GM23338 (cell line): ENCODE measurements around the gene BTN2A1. TPM values are rescaled to one million over a fixed set of nuclear protein-coding genes. Genes with fewer than 3 reads are reported as not detected.

Source experiments
- POLR2AphosphoS5 ChIP-seq: IDR thresholded peaks from 2 replicates; pipeline ENCODE4 v1.6.1; 2016; ENCODE audit warnings: antibody characterized with exemption, low read depth
- polyA plus RNA-seq: library from polyadenylated mRNA; unstranded; fragments of >200 nt; fragmentation: Nextera tagmentation; extraction: Ambion mirVana; gene quantifications from 2 replicates; pipeline ENCODE4 v1.2.1, GENCODE V29; 2016
- small RNA-seq: library from RNA; depleted of rRNA; stranded (forward); fragments of <200 nt; gene quantifications from one replicate; pipeline ENCODE3, GENCODE V24; 2014; ENCODE audit warnings: low replicate concordance
- total RNA-seq: library from RNA; depleted of rRNA; stranded (reverse); fragments of >200 nt; shearing (Covaris generic); gene quantifications from 2 replicates; pipeline ENCODE4 v1.2.3, GENCODE V29; 2014; rRNA removed
- TF ChIP-seq, protein P1 (sequence below): fragments of 250-450 bp; sonication (Bioruptor Pico); IDR thresholded peaks from 2 replicates; pipeline ENCODE4 v1.5.0; 2020; ENCODE audit warnings: mild to moderate bottlenecking, moderate library complexity

BTN2A1 gene
- total and polyA plus RNA-seq, 2 experiments from 2014 or later: 6.3 to 7.0 TPM

DNA sequence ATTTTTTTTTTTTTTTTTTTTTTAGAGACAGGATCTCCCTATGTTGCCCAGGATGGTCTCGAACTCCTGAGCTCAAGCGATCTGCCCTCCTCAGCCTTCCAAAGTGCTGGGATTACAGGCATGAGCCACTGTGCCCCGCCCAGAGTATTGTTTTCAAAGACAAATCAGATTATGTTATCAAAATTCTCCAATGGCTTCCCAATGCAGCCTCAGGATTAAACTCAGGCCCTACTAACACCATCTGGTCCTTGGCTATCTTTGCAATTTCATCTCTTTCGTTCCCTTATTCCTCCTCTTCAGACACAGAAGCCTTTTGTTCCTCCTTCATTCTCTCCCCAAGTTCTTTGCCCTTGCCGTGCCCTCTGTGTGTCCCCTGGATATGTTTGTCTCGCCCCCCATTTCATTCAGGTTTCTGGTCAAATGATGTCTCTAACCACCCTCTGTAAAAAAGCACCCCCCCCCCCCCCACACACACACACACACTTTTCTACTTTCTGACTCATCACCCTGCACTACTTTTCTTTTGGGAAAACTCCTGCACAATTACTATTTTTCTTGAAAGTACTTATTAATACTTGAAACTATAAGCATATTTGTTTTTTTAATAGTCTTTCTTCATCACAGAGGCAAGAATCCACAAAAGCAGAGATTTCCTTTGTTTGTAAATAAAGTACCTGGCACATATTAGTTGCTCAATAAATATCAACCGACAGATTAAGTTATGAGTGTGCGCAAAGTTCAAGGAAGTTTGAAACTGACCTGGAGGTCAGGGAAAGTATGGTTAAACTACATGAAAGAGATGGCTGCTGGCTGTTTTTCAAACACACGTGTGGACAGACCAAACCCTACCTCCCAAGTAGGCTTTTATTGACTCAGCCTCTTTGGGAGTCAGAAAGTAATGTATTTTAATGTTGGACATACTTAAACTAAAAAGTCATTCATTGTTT is 59.0 kb downstream of the BTN2A1 start (continued):
- TF ChIP-seq, protein P1, sequence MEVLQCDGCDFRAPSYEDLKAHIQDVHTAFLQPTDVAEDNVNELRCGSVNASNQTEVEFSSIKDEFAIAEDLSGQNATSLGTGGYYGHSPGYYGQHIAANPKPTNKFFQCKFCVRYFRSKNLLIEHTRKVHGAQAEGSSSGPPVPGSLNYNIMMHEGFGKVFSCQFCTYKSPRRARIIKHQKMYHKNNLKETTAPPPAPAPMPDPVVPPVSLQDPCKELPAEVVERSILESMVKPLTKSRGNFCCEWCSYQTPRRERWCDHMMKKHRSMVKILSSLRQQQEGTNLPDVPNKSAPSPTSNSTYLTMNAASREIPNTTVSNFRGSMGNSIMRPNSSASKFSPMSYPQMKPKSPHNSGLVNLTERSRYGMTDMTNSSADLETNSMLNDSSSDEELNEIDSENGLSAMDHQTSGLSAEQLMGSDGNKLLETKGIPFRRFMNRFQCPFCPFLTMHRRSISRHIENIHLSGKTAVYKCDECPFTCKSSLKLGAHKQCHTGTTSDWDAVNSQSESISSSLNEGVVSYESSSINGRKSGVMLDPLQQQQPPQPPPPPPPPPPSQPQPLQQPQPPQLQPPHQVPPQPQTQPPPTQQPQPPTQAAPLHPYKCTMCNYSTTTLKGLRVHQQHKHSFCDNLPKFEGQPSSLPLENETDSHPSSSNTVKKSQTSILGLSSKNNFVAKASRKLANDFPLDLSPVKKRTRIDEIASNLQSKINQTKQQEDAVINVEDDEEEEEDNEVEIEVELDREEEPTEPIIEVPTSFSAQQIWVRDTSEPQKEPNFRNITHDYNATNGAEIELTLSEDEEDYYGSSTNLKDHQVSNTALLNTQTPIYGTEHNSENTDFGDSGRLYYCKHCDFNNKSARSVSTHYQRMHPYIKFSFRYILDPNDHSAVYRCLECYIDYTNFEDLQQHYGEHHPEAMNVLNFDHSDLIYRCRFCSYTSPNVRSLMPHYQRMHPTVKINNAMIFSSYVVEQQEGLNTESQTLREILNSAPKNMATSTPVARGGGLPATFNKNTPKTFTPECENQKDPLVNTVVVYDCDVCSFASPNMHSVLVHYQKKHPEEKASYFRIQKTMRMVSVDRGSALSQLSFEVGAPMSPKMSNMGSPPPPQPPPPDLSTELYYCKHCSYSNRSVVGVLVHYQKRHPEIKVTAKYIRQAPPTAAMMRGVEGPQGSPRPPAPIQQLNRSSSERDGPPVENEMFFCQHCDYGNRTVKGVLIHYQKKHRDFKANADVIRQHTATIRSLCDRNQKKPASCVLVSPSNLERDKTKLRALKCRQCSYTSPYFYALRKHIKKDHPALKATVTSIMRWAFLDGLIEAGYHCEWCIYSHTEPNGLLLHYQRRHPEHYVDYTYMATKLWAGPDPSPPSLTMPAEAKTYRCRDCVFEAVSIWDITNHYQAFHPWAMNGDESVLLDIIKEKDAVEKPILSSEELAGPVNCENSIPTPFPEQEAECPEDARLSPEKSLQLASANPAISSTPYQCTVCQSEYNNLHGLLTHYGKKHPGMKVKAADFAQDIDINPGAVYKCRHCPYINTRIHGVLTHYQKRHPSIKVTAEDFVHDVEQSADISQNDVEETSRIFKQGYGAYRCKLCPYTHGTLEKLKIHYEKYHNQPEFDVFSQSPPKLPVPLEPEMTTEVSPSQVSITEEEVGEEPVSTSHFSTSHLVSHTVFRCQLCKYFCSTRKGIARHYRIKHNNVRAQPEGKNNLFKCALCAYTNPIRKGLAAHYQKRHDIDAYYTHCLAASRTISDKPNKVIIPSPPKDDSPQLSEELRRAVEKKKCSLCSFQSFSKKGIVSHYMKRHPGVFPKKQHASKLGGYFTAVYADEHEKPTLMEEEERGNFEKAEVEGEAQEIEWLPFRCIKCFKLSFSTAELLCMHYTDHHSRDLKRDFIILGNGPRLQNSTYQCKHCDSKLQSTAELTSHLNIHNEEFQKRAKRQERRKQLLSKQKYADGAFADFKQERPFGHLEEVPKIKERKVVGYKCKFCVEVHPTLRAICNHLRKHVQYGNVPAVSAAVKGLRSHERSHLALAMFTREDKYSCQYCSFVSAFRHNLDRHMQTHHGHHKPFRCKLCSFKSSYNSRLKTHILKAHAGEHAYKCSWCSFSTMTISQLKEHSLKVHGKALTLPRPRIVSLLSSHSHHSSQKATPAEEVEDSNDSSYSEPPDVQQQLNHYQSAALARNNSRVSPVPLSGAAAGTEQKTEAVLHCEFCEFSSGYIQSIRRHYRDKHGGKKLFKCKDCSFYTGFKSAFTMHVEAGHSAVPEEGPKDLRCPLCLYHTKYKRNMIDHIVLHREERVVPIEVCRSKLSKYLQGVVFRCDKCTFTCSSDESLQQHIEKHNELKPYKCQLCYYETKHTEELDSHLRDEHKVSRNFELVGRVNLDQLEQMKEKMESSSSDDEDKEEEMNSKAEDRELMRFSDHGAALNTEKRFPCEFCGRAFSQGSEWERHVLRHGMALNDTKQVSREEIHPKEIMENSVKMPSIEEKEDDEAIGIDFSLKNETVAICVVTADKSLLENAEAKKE (CRISPR knock-in tag): no peak
- TF ChIP-seq POLR2AphosphoS5: no peak

Small RNA genes lying within 50 kb of the gene (small RNA-seq; reads per million reads assigned to genes)
- not detected for gene RNU6-502P

Other genes with a start within 250 kb of the BTN2A1 start
- 2.8 and 10.4 TPM in 2 replicates for gene BTN3A2, start 92.8 kb upstream of the BTN2A1 start, total RNA-seq
- gene BTN3A2, start 92.8 kb upstream of the BTN2A1 start, polyA plus RNA-seq: 3.4 and 4.3 TPM in 2 replicates
- gene BTN2A2, start 74.8 kb upstream of the BTN2A1 start, total RNA-seq: 7.2 and 16.7 TPM in 2 replicates
- gene BTN2A2, start 74.8 kb upstream of the BTN2A1 start, polyA plus RNA-seq: 5.9 and 7.3 TPM in 2 replicates
- gene BTN3A1, start 55.7 kb upstream of the BTN2A1 start, total RNA-seq: 4.0 and 4.3 TPM in 2 replicates
- 1.7 and 2.4 TPM in 2 replicates for gene BTN3A1, start 55.7 kb upstream of the BTN2A1 start, polyA plus RNA-seq
- 1.5 and 5.6 TPM in 2 replicates for gene BTN3A3, start 17.5 kb upstream of the BTN2A1 start, total RNA-seq
- gene BTN3A3, start 17.5 kb upstream of the BTN2A1 start, polyA plus RNA-seq: 1.2 and 1.3 TPM in 2 replicates
- 0.38 and 0.50 TPM in 2 replicates for gene BTN1A1, start 42.3 kb downstream of the BTN2A1 start, total RNA-seq
- gene BTN1A1, start 42.3 kb downstream of the BTN2A1 start, polyA plus RNA-seq: 0.09 and 0.13 TPM in 2 replicates
- 76.5 and 91.4 TPM in 2 replicates for gene HMGN4, start 80.4 kb downstream of the BTN2A1 start, total RNA-seq
- 26.2 and 35.3 TPM in 2 replicates for gene HMGN4, start 80.4 kb downstream of the BTN2A1 start, polyA plus RNA-seq
- gene ABT1, start 139.0 kb downstream of the BTN2A1 start, total RNA-seq: 25.7 and 28.9 TPM in 2 replicates
- 28.5 and 29.1 TPM in 2 replicates for gene ABT1, start 139.0 kb downstream of the BTN2A1 start, polyA plus RNA-seq
- gene ZNF322, start 201.8 kb downstream of the BTN2A1 start, total RNA-seq: 43.3 and 47.0 TPM in 2 replicates
- gene ZNF322, start 201.8 kb downstream of the BTN2A1 start, polyA plus RNA-seq: 59.7 and 61.0 TPM in 2 replicates